PC-3 (cell line): ENCODE results near the gene PID1. TPM values are rescaled to one million over a fixed set of nuclear protein-coding genes. Genes with fewer than 3 reads are reported as not detected.

Experiments
- ATAC-seq: fragments of 200-7000 bp; cut with Tn5 transposase; 2 replicates; pipeline ENCODE4 v1.9.1; 2020; ENCODE audit warnings: mild to moderate bottlenecking, moderate library complexity
- BruUV-seq: library from RNA; stranded (reverse); fragments of 400-500 nt; replicated peaks from 2 replicates; lab custom pipeline; 2021; lab: Mats Ljungman, UMichigan
- CTCF ChIA-PET: fragments of 300-600 bp; sonication (Branson Sonifier 250); formaldehyde crosslinking; loops from one replicate; lab custom pipeline; 2022; ENCODE audit warnings: antibody characterized with exemption; lab: Charles Lee
- POLR2A ChIA-PET: fragments of 300-600 bp; sonication (Branson Sonifier 250); formaldehyde crosslinking; loops from one replicate; lab custom pipeline; 2022; ENCODE audit warnings: antibody characterized with exemption; ENCODE audit not compliant: unreplicated experiment; lab: Charles Lee
- DNase-seq: peaks from one replicate; pipeline ENCODE4 v3.0.0-alpha.2; 2015
- H2AFZ ChIP-seq: fragments of 300-600 bp; sonication (generic); 2 replicates; pipeline ENCODE4 v1.6.0; 2016; ENCODE audit warnings: antibody characterized with exemption, low read length
- H3F3A ChIP-seq: fragments of 300-600 bp; sonication (generic); one replicate; pipeline ENCODE4 v1.6.0; 2017; ENCODE audit warnings: antibody characterized with exemption, low read length, control low read depth, mild to moderate bottlenecking; ENCODE audit not compliant: unreplicated experiment
- H3K27ac ChIP-seq: fragments of 300-600 bp; sonication (generic); 2 replicates; pipeline ENCODE4 v1.5.1; 2016; ENCODE audit warnings: mild to moderate bottlenecking, low read length
- H3K27me3 ChIP-seq: fragments of 300-600 bp; sonication (generic); 2 replicates; pipeline ENCODE4 v1.6.1; 2016; ENCODE audit warnings: low read length, mixed read lengths
- H3K36me3 ChIP-seq: fragments of 300-600 bp; sonication (generic); 2 replicates; pipeline ENCODE4 v1.6.1; 2016; ENCODE audit warnings: low read depth, mixed run types, low read length, mixed read lengths
- H3K4me1 ChIP-seq: fragments of 300-600 bp; sonication (generic); 2 replicates; pipeline ENCODE4 v1.5.1; 2016; ENCODE audit warnings: low read length; ENCODE audit not compliant: insufficient read depth
- H3K4me2 ChIP-seq: fragments of 300-600 bp; sonication (generic); 2 replicates; pipeline ENCODE4 v1.6.0; 2016; ENCODE audit warnings: low read length
- H3K4me3 ChIP-seq: fragments of 300-600 bp; sonication (generic); 2 replicates; pipeline ENCODE4 v1.5.1; 2016; ENCODE audit warnings: mild to moderate bottlenecking, low read length, mixed read lengths
- H3K79me2 ChIP-seq: fragments of 300-600 bp; sonication (generic); 2 replicates; pipeline ENCODE4 v1.6.1; 2017; ENCODE audit warnings: low read length, mixed read lengths
- H3K9ac ChIP-seq: fragments of 300-600 bp; sonication (generic); 2 replicates; pipeline ENCODE4 v1.6.0; 2016; ENCODE audit warnings: mild to moderate bottlenecking, low read length
- H3K9me2 ChIP-seq: fragments of 300-600 bp; sonication (generic); replicated peaks from 2 replicates; pipeline ENCODE4 v1.6.1; 2016; ENCODE audit warnings: mixed run types, low read length, mixed read lengths
- H3K9me3 ChIP-seq: fragments of 300-600 bp; sonication (generic); 2 replicates; pipeline ENCODE4 v1.6.1; 2016; ENCODE audit warnings: low read length, mixed read lengths
- H4K20me1 ChIP-seq: fragments of 300-600 bp; sonication (generic); 2 replicates; pipeline ENCODE4 v1.6.1; 2016; ENCODE audit warnings: low read length, mixed read lengths
- CTCF ChIP-seq: fragments of 300-600 bp; sonication (generic); conservative IDR thresholded peaks from 2 replicates; pipeline ENCODE4 v1.5.1; 2017; ENCODE audit warnings: antibody characterized with exemption, low read depth, mild to moderate bottlenecking, low read length
- EZH2 ChIP-seq: fragments of 300-600 bp; sonication (generic); IDR thresholded peaks from one replicate; pipeline ENCODE4 v1.6.1; 2017; ENCODE audit warnings: antibody characterized with exemption, mild to moderate bottlenecking, low read length; ENCODE audit not compliant: unreplicated experiment
- EZH2phosphoT487 ChIP-seq: fragments of 300-600 bp; sonication (generic); IDR thresholded peaks from 2 replicates; pipeline ENCODE4 v1.6.1; 2018; ENCODE audit warnings: mild to moderate bottlenecking, antibody characterized with exemption, low read length, borderline replicate concordance
- intact Hi-C: fragments of 100-400 bp; cut with micrococcal nuclease; formaldehyde crosslinking; loops from 2 replicates; pipeline ENCODE4 v1.9.0; 2023
- total RNA-seq: library from RNA; depleted of rRNA; stranded (reverse); fragments of >200 nt; gene quantifications from 2 replicates; pipeline ENCODE4 v1.2.3, GENCODE V29; 2014

The PID1 gene
- total RNA-seq, 1 experiment from 2014 or later = 0.84 TPM

DNA sequence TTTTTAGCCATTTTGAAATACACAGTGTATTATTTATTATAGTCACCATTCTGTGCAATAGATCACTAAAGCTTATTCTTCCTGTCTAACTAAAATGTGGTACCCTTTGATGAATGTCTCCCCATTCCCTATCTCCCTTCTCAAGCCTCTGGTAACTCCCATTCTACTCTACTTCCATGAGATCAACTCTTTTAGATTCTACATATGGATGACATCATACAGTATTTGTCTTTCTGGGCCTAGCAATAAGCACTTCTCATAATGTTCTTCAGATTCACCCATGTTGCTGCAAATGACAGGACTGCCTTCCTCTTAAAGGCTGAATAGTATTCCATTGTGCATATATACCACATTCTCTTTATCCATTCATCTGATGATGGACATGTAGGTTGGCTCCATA is 210.9 kb downstream of the PID1 start:
- Histone ChIP-seq H3K27me3 (no peaks in the 10 kb centered on the region; the same call in 1 of the 2 replicates), H3K9ac (no peak overlapping the region), H3K36me3 (no peaks in the 10 kb centered on the region), H3K9me2 (no peaks in the 10 kb centered on the region), H3K4me2 (no peak overlapping the region), H3K4me3 (no peak overlapping the region), H3K4me1 (no peaks in the 10 kb centered on the region), H3K79me2 (no peaks in the 10 kb centered on the region), H2AFZ (no peak overlapping the region), H4K20me1 (no peaks in the 10 kb centered on the region), H3F3A (no peaks in the 10 kb centered on the region), H3K27ac (no peak overlapping the region), H3K9me3 (no peaks in the 10 kb centered on the region)
- ChIA-PET CTCF (no interaction called here), POLR2A (no interaction called here)
- ATAC-seq (no peak), DNase-seq (no peak)
- TF ChIP-seq EZH2phosphoT487 (no peak), EZH2 (no peak), CTCF (no peak)
- intact Hi-C loops = no loop called here
- no TSS peak for BruUV-seq

DNA sequence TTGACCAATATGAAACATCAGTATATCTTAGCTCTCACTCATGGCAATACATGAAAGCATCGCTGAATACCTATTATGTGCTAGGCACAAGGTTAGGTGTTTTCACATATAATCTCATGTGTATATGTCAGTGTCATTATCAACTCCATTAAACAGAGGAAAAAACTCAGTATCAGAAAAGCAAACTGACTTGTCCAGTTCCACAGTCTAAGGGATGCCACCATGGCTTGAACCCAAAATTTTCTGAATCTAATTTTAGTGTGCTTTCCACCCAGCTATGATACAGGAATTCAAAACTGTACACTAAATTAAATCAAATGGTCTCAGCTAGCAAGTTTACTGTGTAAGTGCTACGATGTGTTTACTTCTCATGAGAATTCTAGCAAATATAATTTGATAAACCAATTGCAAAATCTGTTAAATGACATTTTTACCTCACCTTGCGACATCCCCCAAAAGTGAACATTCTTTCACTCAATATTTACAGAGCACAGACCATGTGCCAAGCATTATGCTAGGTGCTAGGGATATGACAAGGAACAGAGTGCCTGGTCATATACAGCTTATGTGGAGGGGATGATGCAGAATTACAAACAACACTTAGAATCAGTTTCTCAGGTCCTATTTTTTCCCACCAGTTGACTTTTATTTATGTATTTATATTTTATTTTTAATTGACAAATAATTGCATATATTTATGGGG is 211.6 kb downstream of the PID1 start:
- TF ChIP-seq EZH2 (no peak), EZH2phosphoT487 (no peak), CTCF (no peak)
- Histone ChIP-seq H3K36me3 (no peaks in the 10 kb centered on the region), H3K4me2 (no peak overlapping the region), H3K27ac (no peak overlapping the region), H3F3A (no peaks in the 10 kb centered on the region), H2AFZ (no peak overlapping the region), H3K4me3 (no peak overlapping the region), H4K20me1 (no peaks in the 10 kb centered on the region), H3K9me3 (no peaks in the 10 kb centered on the region), H3K9ac (no peak overlapping the region), H3K79me2 (no peaks in the 10 kb centered on the region), H3K4me1 (no peaks in the 10 kb centered on the region), H3K9me2 (no peaks in the 10 kb centered on the region), H3K27me3 (no peaks in the 10 kb centered on the region; the same call in 1 of the 2 replicates)
- CTCF ChIA-PET = no interaction called here
- no TSS peak for BruUV-seq
- no peak for ATAC-seq
- POLR2A ChIA-PET = no interaction called here
- no peak for DNase-seq
- intact Hi-C loops = no loop called here

GRCh38 chr2:229057976-229058553 is 213.0 kb downstream of the PID1 start:
- no peaks in the 10 kb centered on the region for H3K9me2 ChIP-seq
- TF ChIP-seq EZH2 = no peak
- no peak for TF ChIP-seq CTCF
- no TSS peak for BruUV-seq
- no peaks in the 10 kb centered on the region for H3K9me3 ChIP-seq
- no peak overlapping the region for H3K9ac ChIP-seq
- DNase-seq (no peak), ATAC-seq (no peak)
- H3K27ac ChIP-seq = no peak overlapping the region
- H4K20me1 ChIP-seq = no peaks in the 10 kb centered on the region
- CTCF ChIA-PET = no interaction called here
- POLR2A ChIA-PET = no interaction called here
- no peak overlapping the region for H3K4me3 ChIP-seq
- intact Hi-C loops = no loop called here
- no peaks in the 10 kb centered on the region for H3K36me3 ChIP-seq
- H3K4me1 ChIP-seq = no peaks in the 10 kb centered on the region
- H3K27me3 ChIP-seq = no peaks in the 10 kb centered on the region; the same call in 1 of the 2 replicates
- H3K4me2 ChIP-seq = no peak overlapping the region
- H3K79me2 ChIP-seq = no peaks in the 10 kb centered on the region
- H3F3A ChIP-seq = no peaks in the 10 kb centered on the region
- H2AFZ ChIP-seq = no peak overlapping the region
